Activated CD8-positive, alpha-beta memory T cell treated with anti-CD3 and anti-CD28 coated beads for 1 hour (primary cell): ENCODE data around the gene CCN2.
"Not testable (repeated sequence)": the region's sequence is repeated elsewhere in the genome, so short reads cannot be mapped to it uniquely, and the experiment has no call there.

Experiments used
- DNase-seq, 2 donors: peaks; one replicate each; pipeline ENCODE4 v3.0.0-alpha.2; 2020; ENCODE audit warnings: low read depth in 1 of 2; ENCODE audit errors: extremely low read depth in 1 of 2

The CCN2 gene

DNA sequence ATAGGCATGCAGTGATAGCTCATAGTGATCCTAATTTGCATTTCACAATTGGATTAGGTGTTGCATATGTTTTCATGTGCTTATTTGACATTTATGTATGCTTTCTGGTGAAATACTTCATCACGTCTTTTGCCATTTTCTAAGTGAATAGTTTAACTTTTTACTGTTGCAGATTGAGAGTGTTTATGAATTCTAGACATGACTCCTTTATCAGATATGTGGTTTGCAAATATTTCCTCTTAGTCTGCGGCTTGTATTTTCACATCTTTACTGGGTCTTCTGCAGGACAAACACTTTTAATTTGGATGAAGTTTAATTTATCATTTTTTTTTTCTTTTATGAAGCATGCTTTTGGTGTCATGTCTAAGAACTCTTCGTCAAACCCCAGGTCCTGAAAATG, 39.2 kb downstream of the CCN2 start:
- no peak for DNase-seq

DNA sequence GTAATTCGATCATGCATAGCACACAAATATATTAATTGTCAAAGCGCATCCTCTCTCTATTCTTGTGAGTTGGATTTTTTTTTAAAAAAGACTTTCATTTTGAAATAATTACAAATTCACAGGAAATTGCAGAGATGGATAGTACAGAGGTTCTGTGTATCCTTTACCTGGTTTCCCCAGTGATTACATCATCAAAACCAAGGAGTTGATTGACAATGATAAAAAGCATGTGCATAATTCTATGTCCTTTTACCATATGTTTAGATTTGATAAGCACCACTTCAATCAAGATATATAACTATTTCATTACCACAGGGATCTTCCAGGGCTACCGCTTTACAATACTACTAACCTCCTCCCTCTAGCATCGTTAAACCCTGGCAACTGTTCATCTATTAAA, 40.2 kb downstream of the CCN2 start:
- DNase-seq = no peak

DNA sequence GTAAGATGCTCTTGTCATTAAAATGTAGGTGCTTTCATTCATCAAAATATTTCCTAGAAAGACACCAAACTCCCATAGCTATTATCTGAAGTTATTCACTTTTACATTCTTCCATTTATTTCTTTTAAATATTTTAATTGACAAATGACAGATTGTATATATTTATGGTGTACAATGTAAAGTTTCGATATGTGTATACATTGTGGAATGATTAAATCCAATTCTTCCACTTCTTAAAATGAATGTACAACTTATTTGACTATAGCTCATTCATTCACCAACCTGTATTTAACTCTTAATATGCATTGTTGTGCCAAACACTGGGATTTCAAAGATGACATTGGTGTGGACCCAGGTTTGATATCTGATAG, 41.0 kb downstream of the CCN2 start:
- no peak for DNase-seq

DNA sequence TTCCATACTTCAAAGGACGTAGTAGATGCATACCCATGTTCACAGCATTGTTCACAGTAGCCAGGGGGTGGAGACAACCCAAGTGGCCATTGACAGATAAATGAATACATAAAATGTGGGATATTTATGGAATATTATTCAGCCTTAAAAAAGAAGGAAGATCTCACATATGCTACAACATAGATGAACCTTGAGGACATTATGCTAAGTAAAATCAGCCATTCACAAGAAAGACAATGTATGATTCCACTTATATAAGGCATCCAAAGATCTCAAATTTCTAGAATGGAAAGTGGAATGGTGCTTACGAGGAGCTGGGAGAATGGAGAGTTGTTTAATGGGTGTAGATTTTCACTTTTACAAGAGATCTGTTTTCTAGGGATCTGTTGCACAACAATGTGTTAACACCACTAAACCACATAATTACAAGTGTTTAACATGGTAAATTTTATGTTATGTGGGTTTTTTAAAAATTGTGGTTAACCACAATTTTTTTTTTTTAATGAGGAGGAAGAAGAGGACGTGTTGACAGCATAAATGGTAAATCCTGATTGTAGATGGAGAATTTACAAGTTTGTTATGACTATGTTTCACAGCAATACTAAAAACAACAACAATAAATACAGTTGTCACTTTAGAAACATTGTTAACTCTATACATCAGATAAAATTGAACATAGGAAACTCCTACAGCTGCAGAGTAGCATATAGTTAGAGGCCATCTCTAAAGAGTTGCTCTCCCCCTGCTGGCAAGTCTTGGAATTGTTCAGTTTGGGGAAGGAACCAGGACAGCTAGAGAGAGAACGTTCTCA, 41.6 kb downstream of the CCN2 start:
- DNase-seq = peak; percentile 21 to 54

DNA sequence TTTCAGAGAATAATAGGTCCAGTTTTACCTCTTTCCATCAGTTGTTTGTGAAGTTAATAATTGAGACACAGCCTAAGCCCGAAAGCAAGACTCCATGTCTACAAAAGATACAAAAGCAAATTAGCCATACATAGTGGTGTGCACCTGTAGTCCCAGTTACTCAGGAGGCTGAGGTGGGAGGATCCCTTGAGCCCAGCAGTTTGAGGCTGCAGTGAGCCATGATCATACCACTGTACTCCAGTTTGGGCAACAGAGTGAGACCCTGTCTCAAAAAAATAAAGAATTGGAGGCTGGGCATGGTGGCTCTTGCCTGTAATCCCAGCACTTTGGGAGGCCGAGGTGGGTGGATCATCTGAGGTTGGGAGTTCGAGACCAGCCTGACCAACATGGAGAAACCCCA, 42.4 kb downstream of the CCN2 start:
- DNase-seq = not testable (repeated sequence)

DNA sequence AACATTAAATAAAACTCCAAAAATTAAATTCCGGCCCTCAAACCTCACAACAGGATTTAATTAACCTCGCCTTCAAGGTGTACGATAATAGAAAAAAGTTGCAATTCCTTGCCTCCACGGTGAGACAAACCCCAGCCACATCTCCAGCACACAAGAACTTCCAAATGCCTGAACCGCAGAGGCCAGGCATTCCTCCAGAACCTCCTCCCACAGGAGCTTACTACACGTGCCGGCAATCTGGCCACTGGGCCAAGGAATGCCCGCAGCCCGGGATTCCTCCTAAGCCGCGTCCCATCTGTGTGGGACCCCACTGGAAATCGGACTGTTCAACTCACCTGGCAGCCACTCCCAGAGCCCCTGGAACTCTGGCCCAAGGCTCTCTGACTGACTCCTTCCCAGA, 47.4 kb downstream of the CCN2 start:
- DNase-seq = not testable (repeated sequence)

DNA sequence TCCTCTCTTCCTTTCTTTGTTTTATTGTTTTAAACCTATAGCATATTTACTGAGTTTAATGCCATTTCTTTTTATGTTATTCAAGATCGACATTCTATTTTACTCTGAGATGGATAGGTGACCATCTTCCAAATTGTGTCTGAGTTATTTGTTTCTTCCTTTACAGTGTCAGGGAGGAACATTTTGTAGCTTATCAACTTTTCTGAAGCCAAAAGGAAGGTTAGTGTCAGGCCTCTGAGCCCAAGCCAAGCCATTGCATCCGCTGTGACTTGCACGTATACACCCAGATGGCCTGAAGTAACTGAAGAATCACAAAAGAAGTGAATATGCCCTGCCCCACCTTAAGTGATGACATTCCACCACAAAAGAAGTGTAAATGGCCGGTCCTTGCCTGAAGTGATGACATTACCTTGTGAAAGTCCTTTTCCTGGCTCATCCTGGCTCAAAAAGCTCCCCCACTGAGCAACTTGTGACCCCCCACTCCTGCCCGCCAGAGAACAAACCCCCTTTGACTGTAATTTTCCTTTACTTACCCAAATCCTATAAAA, 49.8 kb downstream of the CCN2 start:
- DNase-seq = not testable (repeated sequence)

DNA sequence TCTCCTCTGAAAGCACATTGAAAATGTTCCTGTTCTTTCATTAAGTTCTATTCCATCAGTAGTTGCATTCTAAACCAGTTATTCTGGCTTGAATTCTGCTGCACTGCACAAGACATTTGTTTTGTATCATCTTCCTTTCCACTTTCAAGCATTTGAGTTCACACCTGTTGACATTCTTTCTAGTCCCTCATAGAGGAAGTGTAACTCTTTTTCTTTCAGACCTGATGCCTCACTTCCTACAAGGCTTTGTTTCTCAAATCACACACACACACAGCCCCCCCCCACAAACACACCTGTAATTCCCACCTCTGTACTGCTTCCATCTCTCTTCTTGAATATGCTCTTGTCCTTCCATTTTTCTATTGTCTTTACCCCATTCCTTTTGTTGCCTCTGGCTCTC, 50.9 kb downstream of the CCN2 start:
- no peak for DNase-seq

DNA sequence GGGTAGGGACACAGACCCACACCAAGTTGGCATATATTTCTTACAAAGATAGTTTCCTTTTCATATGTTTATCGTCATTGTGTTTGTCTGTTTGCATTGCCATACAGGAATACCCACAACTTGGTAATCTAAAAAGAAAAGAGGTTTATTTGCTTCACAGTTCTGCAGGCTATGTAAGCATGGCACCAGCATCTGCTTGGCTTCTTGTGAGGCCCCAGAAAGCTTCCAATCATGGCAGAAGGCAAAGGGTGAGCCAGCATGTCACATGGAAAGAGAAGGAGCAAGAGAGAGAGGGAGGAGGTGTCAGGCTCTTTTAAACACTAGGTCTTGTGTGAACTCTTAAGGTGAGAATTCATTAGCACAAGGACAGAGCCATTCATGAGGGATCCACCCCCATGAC, 52.5 kb downstream of the CCN2 start:
- no peak for DNase-seq
